AG10803 (cell line): ENCODE measurements around the gene GLYATL1B.
"Not testable (repeated sequence)": the region's sequence is repeated elsewhere in the genome, so short reads cannot be mapped to it uniquely, and the experiment has no call there.

Experiments
- DNase-seq: peaks from one replicate; pipeline ENCODE4 v3.0.0; 2010; ENCODE audit warnings: low read depth
- H3K4me3 ChIP-seq: 2 replicates; pipeline ENCODE4 v1.5.1; 2011; ENCODE audit warnings: mild to moderate bottlenecking, low read length, control low read depth
- CTCF ChIP-seq: conservative IDR thresholded peaks from 2 replicates; pipeline ENCODE4 v1.5.1; 2011; ENCODE audit warnings: mild to moderate bottlenecking, low read length, control low read depth, inconsistent platforms

Gene GLYATL1B

DNA sequence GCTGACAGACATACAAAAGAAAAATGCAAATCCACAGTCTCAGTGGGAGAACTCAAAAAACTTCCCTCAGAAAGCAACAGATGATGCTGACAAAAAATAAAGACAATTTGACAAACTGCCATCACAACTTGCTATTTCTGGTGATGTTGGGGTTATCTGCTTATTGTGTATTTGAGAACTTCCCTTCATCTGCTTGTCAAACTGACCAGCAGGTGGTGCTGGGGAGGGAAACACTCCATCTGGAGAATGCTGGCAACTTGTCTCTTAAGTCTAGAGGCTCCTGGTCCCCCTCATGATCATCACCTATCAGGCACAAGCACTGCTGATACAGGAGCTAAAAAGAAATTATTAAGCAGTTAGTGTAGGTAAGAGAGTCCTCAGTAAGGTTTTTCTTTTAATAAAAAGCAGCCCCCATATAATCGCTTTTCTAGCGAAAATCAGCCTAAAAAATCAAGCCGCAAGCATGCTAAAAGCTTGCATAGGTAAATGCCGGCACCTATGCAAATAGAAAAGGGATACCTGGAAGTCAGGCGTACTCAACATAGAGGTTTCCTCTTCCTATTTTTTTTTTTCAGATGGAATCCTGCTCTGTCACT lies 11.1 kb downstream of the GLYATL1B start:
- TF ChIP-seq CTCF = peak; percentile 79
- peak; percentile 58 for DNase-seq

GRCh38 chr11:59097938-59098337 lies 11.8 kb downstream of the GLYATL1B start:
- not testable (repeated sequence) for DNase-seq

More for the DNA sequence above, 11.1 kb downstream of the GLYATL1B start:
- no peak overlapping the region for H3K4me3 ChIP-seq

DNA sequence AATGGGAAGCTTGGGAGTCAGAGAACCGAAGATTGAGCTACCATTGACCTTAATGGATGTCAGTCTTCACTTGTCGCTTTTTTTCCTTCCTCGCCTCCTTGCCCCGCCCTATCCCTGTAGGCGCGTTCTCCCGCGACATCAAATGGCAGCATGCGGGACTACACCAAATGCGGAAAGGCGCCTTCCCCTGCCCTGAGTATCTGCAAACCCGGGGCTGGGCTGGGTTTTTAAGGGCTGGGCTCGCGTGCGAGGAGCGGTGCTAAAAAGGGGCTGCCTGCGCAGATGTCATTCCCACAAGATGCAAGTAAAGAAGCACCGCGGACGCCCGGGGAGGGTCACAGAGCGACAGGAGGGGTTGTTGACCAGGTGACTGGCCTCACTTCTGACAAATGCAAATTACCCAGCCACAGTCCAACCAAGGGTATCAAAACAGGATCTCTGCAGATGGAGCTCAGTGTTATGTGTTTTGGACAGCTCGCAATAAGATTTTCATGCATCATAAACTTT lies 16.2 kb downstream of the GLYATL1B start:
- H3K4me3 ChIP-seq = peak overlapping the region; percentile 52
- TF ChIP-seq CTCF = peak; percentile 44

More at GRCh38 chr11:59097938-59098337, 11.8 kb downstream of the GLYATL1B start:
- not testable (repeated sequence) for H3K4me3 ChIP-seq

GRCh38 chr11:59106363-59107336 lies 20.5 kb downstream of the GLYATL1B start, which contains the start of gene FAM111B:
Gene FAM111B (plus strand): TSS chr11:59107237. CDS start chr11:59109626, 2,389 bp downstream.
- TF ChIP-seq CTCF = no peak
- H3K4me3 ChIP-seq = peak within 1 kb of the TSS; percentile 67
- DNase-seq = peak; percentile 91

More for the DNA sequence above, 16.2 kb downstream of the GLYATL1B start:
- peak; percentile 32 for DNase-seq

DNA sequence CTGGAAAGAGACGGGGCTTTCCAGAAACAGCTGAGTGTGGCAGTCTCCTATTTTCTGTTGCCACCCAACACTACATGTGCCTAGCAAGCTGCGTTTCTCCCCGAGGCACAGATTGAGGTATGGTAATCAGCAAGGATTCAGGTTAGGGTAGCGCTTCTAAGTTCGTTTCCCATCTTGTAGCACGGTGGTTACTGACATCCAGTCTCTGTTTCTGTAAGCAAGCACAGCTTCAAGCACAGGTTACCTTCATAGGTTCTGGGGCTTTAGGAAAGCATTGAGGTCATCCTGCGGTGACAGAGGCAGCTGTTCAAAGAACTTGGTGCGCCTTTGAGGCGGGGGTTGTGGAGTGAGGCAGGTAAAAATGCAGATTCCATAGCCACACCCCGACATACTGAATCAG lies 21.6 kb downstream of the GLYATL1B start:
- H3K4me3 ChIP-seq, DNase-seq: not testable (repeated sequence)

- TF ChIP-seq CTCF = no peak
Measured at GRCh38 chr11:59112494-59112893, 26.4 kb downstream of the GLYATL1B start.

DNA sequence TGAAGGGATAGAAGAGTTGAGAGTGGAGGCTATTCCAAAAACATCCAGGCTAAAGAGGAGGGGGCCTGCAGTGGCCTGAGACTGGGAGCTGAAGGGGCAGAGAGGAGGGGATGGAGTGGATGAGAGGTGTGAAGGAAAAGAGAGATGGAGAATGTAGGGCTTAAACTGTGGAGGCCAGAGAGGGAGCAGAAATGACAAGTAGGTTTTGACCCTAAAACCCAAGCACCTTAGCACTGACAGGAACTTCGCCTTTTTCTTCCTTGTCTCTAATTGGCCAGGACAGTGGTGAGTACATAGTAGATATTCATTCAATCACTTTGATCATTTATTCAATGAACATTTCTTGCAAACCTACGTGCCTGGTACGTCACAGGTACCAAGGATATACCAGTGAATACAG lies 28.2 kb downstream of the GLYATL1B start:
- H3K4me3 ChIP-seq = no peak overlapping the region
- TF ChIP-seq CTCF = no peak
- DNase-seq = no peak

More at GRCh38 chr11:59112494-59112893, 26.4 kb downstream of the GLYATL1B start:
- H3K4me3 ChIP-seq = no peak overlapping the region
- DNase-seq = peak; percentile 37

DNA sequence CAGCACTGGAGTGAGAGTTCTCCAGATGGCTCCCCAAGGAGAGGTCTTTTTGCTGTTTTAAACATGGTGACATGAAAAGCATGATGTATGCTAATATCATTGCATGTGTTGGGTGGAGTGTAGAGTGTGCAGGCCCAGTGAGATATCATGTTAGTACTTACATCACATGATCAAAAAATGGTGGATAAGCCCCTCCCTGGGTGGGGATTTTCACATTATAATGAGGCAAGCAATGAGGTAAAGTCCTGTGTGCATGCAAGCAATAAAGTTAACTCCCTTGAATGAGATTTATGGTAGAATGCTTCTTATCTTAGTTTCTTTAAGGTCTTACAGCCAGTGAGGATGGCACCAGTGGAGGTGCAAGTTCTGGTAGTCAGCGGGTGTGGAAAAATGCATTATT lies 29.4 kb downstream of the GLYATL1B start:
- no peak for TF ChIP-seq CTCF
- no peak overlapping the region for H3K4me3 ChIP-seq
- no peak for DNase-seq
